Bone marrow (tissue), 2 donors: ENCODE results near the gene STAG1.
"Not testable (repeated sequence)": the region's sequence is repeated elsewhere in the genome, so short reads cannot be mapped to it uniquely, and the experiment has no call there.

ENCODE experiments used
- DNase-seq, 2 donors: peaks; one replicate each; lab custom pipeline; 2025; lab: John Stamatoyannopoulos, UW

The STAG1 gene

GRCh38 chr3:136396916-136397315 is 355.3 kb downstream of the STAG1 start:
- DNase-seq, result no peak

DNA sequence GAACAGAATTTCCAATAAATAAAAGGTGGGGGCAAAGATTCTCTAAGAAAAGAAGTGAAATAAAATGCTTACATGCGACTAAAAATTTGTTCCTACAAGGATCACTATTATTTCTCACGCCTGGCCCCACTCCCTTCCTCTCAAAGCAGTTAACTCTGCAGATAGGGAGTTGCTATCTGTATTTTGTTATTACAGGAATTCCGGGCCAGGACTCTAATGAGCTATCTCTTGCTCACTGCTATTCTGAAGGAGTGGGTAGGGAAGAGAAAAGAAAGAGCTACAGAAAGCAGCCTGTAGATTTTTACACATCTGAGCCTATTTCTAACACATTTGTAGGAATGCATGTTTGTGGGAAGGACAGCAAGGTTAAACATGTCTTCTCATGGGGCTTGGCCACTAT is 361.6 kb downstream of the STAG1 start:
- no peak for DNase-seq

DNA sequence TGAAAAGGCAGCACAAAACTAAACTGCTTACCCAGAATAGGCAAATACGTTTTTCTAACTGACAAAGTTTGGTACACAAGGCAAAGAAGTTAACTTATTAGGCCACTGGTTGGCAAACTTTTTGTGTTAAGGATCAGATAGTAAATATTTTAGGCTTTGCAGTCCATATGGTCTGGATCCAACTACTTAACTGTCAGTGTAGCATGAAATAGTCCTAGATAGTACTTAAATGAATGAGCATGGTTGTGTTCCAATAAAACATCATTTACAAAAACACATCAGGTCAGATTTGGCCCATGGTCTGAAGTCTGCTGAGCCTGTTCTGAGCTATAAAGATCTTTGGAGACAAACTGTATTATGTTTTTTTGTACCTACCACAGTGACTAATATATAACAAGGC is 365.1 kb downstream of the STAG1 start:
- DNase-seq, result no peak

DNA sequence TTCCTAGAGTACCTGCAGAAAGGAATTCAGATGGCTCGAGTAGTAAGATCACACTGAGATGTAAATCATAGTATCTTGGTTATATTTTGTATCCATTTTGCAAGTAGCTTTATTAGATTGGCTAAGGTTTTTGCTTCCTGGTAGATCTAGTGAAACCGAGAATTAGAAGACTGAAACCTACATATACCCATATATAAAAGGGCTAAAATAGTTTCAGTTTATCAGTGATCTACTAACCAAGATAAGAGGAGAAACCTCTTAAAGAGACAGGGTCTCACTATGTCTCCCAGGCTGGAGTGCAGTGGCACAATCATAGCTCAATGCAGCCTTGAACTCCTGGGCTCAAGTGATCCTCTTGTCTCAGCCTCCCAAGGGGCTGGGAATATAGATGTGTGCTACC is 366.7 kb downstream of the STAG1 start:
- no peak for DNase-seq

GRCh38 chr3:136381051-136381450 is 371.1 kb downstream of the STAG1 start:
- DNase-seq, result no peak

DNA sequence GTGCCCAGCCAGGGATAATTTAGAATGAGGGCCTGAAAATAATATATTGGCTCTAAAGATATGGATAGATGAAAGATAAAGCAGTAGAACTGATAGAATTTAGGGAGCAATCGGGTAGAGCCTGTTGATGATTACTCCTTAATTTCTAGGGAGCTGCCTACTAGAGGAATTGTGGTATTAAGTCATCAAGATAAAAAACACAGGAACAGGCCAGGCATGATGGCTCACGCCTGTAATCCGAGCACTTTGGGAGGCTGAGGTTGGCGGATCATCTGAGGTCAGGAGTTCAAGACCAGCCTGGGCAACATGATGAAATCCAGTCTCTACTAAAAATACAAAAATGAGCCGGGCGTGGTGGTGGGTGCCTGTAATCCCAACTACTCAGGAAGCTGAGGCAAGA is 371.6 kb downstream of the STAG1 start:
- no peak for DNase-seq

- no peak for DNase-seq
Measured at GRCh38 chr3:136378011-136378410, 374.2 kb downstream of the STAG1 start.

- no peak for DNase-seq
Measured at GRCh38 chr3:136377508-136377907, 374.7 kb downstream of the STAG1 start.

DNA sequence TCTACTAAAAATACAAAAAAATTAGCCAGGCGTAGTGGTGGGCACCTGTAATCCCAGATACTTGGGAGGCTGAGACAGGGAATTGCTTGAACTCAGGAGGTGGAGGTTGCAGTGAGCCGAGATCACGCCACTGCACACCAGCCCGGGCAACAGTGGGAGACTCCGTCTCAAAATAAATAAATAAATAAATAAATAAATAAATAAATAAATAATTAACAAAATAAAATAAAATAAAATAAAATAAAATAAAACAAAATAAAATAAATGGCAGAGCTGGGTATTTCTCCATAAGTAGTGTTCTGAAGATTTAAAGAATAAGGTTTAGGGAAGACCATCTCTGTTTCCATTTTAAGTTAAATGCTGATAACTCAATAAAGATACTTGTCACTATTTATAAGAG is 376.4 kb downstream of the STAG1 start:
- DNase-seq, result not testable (repeated sequence)

DNA sequence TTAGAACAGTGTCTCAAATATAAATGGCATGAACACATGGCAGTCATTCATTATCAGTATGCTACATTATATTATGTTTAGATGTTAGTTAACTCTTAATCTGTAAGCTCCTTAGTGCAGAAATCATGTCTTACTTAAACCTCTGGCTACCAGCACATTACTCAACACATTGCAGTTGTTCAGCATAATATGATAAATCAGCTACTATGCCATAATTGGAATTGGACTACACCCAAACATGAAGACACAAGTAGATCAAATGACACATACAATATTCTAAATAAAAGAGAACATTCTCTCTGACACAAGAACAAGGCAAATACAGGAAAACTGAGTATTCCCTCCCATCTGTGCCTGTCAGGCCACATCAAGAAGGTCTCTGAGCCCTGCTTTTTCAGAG is 385.9 kb downstream of the STAG1 start:
- no peak for DNase-seq

GRCh38 chr3:136353461-136353860 is 398.7 kb downstream of the STAG1 start:
- no peak for DNase-seq

DNA sequence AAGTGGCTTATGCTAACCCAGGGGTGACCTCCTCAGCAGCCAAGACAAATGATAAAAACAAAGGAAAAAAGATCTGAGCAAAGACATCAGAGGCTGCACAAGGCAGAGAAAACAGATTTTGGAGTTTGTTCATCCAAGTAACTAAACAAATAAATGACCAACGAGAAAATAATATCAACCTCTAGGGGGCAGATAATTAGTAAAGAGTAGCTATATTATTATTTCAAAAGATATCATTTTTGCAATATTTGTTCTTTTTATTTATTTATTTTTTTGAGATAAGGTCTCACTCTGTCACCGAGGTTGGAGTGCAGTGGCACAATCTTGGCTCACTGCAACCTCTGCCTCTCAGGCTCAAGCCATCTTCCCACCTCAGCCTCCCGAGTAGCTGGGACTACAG is 400.3 kb downstream of the STAG1 start:
- DNase-seq, result no peak

DNA sequence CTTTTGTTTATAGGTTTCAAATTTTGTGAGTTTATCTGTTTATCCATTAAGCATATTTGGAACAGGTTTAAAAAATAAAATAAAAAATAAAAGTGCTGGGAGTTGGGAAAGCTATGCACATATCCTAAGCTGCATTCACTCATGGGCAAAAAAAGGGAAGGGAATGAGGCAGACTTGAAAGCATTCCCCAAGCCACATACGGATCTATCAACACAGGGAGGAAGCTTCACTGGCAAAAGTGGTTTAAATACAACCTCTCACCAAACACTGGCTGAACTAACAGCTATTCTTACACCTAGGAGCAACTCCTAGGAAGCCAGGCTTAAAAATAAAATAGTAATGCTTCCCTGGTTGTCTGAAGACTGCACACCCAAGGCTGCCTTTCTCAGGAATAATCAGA is 400.8 kb downstream of the STAG1 start:
- DNase-seq, result no peak

GRCh38 chr3:136350557-136350956 is 401.6 kb downstream of the STAG1 start:
- DNase-seq, result no peak

DNA sequence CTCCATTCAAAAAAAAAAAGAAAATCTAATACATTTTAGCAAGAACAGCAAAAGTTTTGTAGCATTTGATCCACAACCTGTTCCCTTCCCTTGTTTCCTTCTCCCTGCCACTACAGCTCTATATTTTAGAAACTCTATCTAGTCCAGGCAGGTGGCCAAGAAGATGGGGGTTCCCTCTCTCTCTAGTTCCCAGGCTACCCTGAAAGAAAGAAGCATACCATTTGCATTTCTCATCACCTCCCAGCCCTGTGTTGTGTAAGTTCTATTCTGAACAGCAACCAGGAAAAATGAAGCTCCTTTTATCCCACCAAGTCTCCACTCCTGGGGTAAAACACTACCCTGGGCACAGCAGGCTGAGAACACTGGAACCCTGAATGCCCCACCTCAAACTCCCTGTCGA is 402.0 kb downstream of the STAG1 start:
- no peak for DNase-seq

DNA sequence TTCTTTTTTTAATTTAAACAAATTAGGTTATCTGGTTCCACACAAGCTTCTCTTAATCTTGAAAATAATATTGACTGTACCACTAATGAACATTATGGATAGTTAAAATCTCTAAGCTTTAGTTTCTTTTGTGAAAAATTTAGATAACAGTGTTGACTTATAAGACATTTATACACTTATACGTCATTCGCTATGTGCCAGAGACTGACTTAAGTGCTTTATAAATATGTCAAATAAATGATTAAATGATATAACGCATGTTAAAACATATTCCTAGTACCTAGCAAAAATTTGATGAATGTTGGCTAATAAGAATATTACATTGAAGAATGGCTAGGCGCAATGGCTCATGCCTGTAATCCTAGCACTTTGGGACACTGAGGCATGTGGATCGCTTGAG is 405.7 kb downstream of the STAG1 start:
- no peak for DNase-seq

DNA sequence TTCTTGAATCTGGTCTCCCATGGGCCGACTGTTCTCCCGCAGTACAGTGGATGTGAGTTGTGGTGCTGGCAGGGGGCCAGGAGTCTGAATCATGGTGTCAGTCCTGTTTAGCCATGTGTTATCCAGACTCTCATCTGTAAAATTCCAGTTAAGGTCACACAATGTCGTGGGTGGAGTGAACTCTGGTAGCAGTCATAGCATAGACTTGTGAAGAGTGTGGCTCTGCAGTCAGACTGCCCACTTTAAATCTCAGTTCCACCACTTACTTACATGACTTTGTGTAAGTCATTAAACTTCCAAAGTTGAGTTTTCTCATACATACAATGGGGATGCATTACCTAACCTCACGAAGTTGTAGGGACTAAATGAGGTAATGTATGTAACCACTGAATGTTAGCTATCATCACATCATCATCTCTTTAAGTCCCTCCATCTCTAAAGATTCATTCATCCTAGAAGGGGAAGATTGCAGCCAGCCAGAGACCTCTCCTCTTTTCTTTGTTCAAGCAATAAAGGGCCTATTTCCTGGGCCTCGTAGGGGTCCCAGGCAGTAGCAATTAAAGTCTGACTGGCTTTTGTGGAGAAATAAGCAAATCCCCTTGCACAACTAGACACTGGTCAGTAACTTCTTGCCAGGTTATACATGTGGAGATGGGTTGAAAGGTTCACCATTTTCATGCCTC is 408.2 kb downstream of the STAG1 start:
- DNase-seq, result no peak

GRCh38 chr3:136343446-136343845 is 408.7 kb downstream of the STAG1 start:
- no peak for DNase-seq

- DNase-seq, result no peak
Measured at GRCh38 chr3:136336329-136337100, 415.7 kb downstream of the STAG1 start.

GRCh38 chr3:136334726-136335125 is 417.5 kb downstream of the STAG1 start:
- not testable (repeated sequence) for DNase-seq

GRCh38 chr3:136334209-136334608 is 418.0 kb downstream of the STAG1 start:
- DNase-seq, result no peak

- DNase-seq, result no peak
Measured at GRCh38 chr3:136332776-136333175, 419.4 kb downstream of the STAG1 start.

DNA sequence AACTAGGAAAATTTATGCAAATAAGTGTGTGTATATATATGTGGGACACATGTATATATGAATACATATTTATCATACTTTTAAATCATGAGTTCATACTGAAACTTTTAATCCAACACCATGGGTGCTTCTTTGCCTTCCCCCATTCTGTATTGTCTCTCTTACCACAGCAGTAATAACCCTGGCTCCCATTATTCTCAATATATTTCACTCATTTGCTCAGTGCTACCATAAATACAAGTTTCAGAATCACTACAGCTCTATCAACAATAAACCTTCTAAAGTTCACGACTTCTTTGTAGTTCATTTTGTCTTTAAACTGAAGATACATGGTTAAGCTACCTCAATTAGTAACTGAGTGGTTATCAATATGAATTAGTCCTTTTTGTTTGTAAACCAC is 419.9 kb downstream of the STAG1 start:
- no peak for DNase-seq

DNA sequence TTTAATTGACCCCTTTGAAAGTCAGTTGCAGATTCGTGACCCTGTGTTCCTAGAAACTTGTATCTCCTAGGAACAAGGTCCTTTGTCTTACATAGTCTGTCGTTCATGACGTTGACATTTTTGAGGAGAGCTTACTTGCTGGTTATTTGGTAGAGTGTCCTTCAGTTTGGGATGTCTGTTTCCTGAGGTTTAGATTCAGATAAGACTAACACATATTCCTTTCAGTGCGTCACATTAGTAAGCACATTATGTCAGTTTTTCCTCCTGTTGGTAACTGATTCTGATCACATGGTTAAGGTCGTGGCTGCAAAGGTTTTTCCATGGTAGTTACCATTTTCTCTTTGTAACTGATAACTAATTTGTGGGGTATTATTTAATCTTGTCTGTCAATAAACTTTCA is 421.3 kb downstream of the STAG1 start:
- DNase-seq, result no peak
